ENCODE data around the gene CDCA5. TPM values are rescaled to one million over a fixed set of nuclear protein-coding genes. Genes with fewer than 3 reads are reported as not detected.

Gene CDCA5
- total RNA-seq, 1 experiment from 2014 or later: 119 TPM

- no peak for DNase-seq (ENCODE audit: low spot score)
- Histone ChIP-seq H3K9me3 (ENCODE audit: low read depth, low read length, poor library complexity, severe bottlenecking) (no peaks in the 10 kb centered on the region), H3K4me1 (ENCODE audit: insufficient read depth, low read length, poor library complexity, severe bottlenecking) (peaks cover 7% of the 10 kb centered on the region), H3K4me3 (ENCODE audit: low read depth, low read length, poor library complexity, severe bottlenecking) (no peak overlapping the region), H3K27ac (ENCODE audit: low read depth, low read length, poor library complexity, severe bottlenecking) (no peak overlapping the region), H3K27me3 (replicated peaks; ENCODE audit: insufficient read depth, low read depth, low read length, poor library complexity) (no peaks in the 10 kb centered on the region), H3K36me3 (ENCODE audit: insufficient read depth, low read length, poor library complexity, severe bottlenecking) (peaks cover 23% of the 10 kb centered on the region)
- ChIA-PET POLR2A (ENCODE audit: low non-redundant PET) (no interaction called here), CTCF (no interaction called here)
- no peak for TF ChIP-seq CTCF (conservative IDR thresholded peaks at IDR 0.05; ENCODE audit: low read depth, low read length)
- TF ChIP-seq EZH2 (IDR thresholded peaks at IDR 0.05; ENCODE audit: borderline replicate concordance, low read depth, low read length, poor library complexity, severe bottlenecking): no peak
- intact Hi-C loops (cut with micrococcal nuclease; ENCODE audit: unreplicated experiment): no loop called here
- no TSS peak for BruUV-seq (replicated peaks)
These were observed 39.8 kb downstream of the CDCA5 start for GRCh38 chr11:65043881-65044501.

GRCh38 chr11:65042891-65043290 is 40.9 kb downstream of the CDCA5 start:
- Histone ChIP-seq H3K9me3 (ENCODE audit: low read depth, low read length, poor library complexity, severe bottlenecking) (no peaks in the 10 kb centered on the region), H3K27ac (ENCODE audit: low read depth, low read length, poor library complexity, severe bottlenecking) (no peak overlapping the region), H3K4me3 (ENCODE audit: low read depth, low read length, poor library complexity, severe bottlenecking) (peak overlapping the region; percentile 91), H3K36me3 (ENCODE audit: insufficient read depth, low read length, poor library complexity, severe bottlenecking) (peaks cover 23% of the 10 kb centered on the region), H3K27me3 (replicated peaks; ENCODE audit: insufficient read depth, low read depth, low read length, poor library complexity) (no peaks in the 10 kb centered on the region), H3K4me1 (ENCODE audit: insufficient read depth, low read length, poor library complexity, severe bottlenecking) (peaks cover 7% of the 10 kb centered on the region)
- no TSS peak for BruUV-seq (replicated peaks)
- ChIA-PET POLR2A (ENCODE audit: low non-redundant PET) (no interaction called here), CTCF (interaction anchor here (0.6 kb wide), 1 partner anchor 70 kb away, joined by 4 read pairs; no protein-coding TSS in a partner anchor)
- DNase-seq (ENCODE audit: low spot score): no peak
- TF ChIP-seq EZH2 (IDR thresholded peaks at IDR 0.05; ENCODE audit: borderline replicate concordance, low read depth, low read length, poor library complexity, severe bottlenecking) (no peak), CTCF (conservative IDR thresholded peaks at IDR 0.05; ENCODE audit: low read depth, low read length) (no peak)
- intact Hi-C loops (cut with micrococcal nuclease; ENCODE audit: unreplicated experiment): no loop called here

GRCh38 chr11:65040847-65041622 is 42.8 kb downstream of the CDCA5 start, which contains the start of gene SAC3D1:
Gene SAC3D1 (plus strand): TSS chr11:65041210. CDS start chr11:65041293, 83 bp downstream.
- intact Hi-C loops (cut with micrococcal nuclease; ENCODE audit: unreplicated experiment): no loop called here
- no peak for TF ChIP-seq CTCF (conservative IDR thresholded peaks at IDR 0.05; ENCODE audit: low read depth, low read length)
- POLR2A ChIA-PET (ENCODE audit: low non-redundant PET): interaction anchor here (0.6 kb wide), 1 partner anchor 292 kb away, joined by 12 read pairs; the partner anchor contains the start of gene DPF2

More at GRCh38 chr11:65040847-65041622, 42.8 kb downstream of the CDCA5 start, which contains the start of gene SAC3D1:
- BruUV-seq (replicated peaks): no TSS peak
- Histone ChIP-seq H3K27me3 (replicated peaks; ENCODE audit: insufficient read depth, low read depth, low read length, poor library complexity) (no peaks in the 10 kb centered on the region), H3K27ac (ENCODE audit: low read depth, low read length, poor library complexity, severe bottlenecking) (peak within 1 kb of the TSS; percentile 94), H3K9me3 (ENCODE audit: low read depth, low read length, poor library complexity, severe bottlenecking) (no peaks in the 10 kb centered on the region), H3K4me1 (ENCODE audit: insufficient read depth, low read length, poor library complexity, severe bottlenecking) (peaks cover 7% of the 10 kb centered on the region), H3K36me3 (ENCODE audit: insufficient read depth, low read length, poor library complexity, severe bottlenecking) (peaks cover 23% of the 10 kb centered on the region), H3K4me3 (ENCODE audit: low read depth, low read length, poor library complexity, severe bottlenecking) (peak within 1 kb of the TSS; percentile 91)
- peak; percentile 99 for DNase-seq (ENCODE audit: low spot score)
- CTCF ChIA-PET: interaction anchor here (0.5 kb wide), 1 partner anchor 13 kb away, joined by 5 read pairs; no protein-coding TSS in a partner anchor
